Kidney (tissue), 14 donors: Measurements from ENCODE around the gene IL9. TPM values are rescaled to one million over a fixed set of nuclear protein-coding genes. Genes with fewer than 3 reads are reported as not detected.

Experiments
- DNase-seq, 5 donors: peaks; one replicate each; pipeline ENCODE4 v3.0.0-alpha.2; 2013 to 2020
- FAIRE-seq: peaks from 2 replicates; lab custom pipeline; 2012; peaks lifted over from hg19 to GRCh38; lab: Jason Lieb, UNC
- H3K27ac ChIP-seq, 2 donors: one replicate each; pipeline ENCODE4 v1.7.0; 2013; ENCODE audit warnings: low read depth in 2 of 2, low read length in 2 of 2, inconsistent platforms in 1 of 2
- H3K27me3 ChIP-seq: one replicate; pipeline ENCODE4 v1.7.1; 2013; ENCODE audit warnings: low read length, inconsistent platforms; ENCODE audit not compliant: control insufficient read depth, insufficient read depth
- H3K36me3 ChIP-seq, 3 donors: one replicate each; pipeline versions ENCODE4 v1.7.0 to v1.7.1; 2013; ENCODE audit warnings: low read length in 3 of 3, control low read depth in 1 of 3, inconsistent platforms in 1 of 3; ENCODE audit not compliant: insufficient read depth in 3 of 3, control insufficient read depth in 2 of 3
- H3K4me1 ChIP-seq, 3 donors: one replicate each; pipeline versions ENCODE4 v1.7.0 to v1.7.1; 2013; ENCODE audit warnings: low read length in 3 of 3, inconsistent platforms in 1 of 3, low read depth in 1 of 3; ENCODE audit not compliant: control insufficient read depth in 2 of 3, insufficient read depth in 2 of 3
- H3K4me3 ChIP-seq, 3 donors: one replicate each; pipeline versions ENCODE4 v1.7.0 to v1.8.1; 2013; ENCODE audit warnings: low read length in 3 of 3, control low read depth in 1 of 3, inconsistent platforms in 1 of 3
- H3K9ac ChIP-seq, 3 donors: one replicate each; pipeline versions ENCODE4 v1.7.0 to v1.7.1; 2013; ENCODE audit warnings: low read length in 3 of 3, control low read depth in 1 of 3, inconsistent platforms in 1 of 3
- H3K9me3 ChIP-seq, 3 donors: one replicate each; pipeline versions ENCODE4 v1.7.0 to v1.7.1; 2013; ENCODE audit warnings: low read length in 3 of 3, control low read depth in 1 of 3, inconsistent platforms in 1 of 3; ENCODE audit not compliant: control insufficient read depth in 2 of 3, insufficient read depth in 1 of 3
- intact Hi-C: fragments of 100-400 bp; cut with DNase I; formaldehyde crosslinking; loops from one replicate; pipeline ENCODE4 v1.11.1; 2022
- polyA plus RNA-seq: library from polyadenylated mRNA; stranded (reverse); fragments of 350-450 nt; fragmentation: Illumina TruSeq; extraction: RNeasy Lipid Tissue Mini Kit (QIAGEN cat#74804); gene quantifications from one replicate; pipeline ENCODE4 v1.2.3, GENCODE V29; 2014; ENCODE audit warnings: low read depth, low replicate concordance; ENCODE audit not compliant: insufficient read depth
- total RNA-seq: library from RNA; stranded (reverse); fragmentation: NEBNext Ultra II Directional; extraction: Animal tissue kit (Norgen Biotek cat#: 25700); gene quantifications from one replicate; pipeline ENCODE4 v1.2.1, GENCODE V29; 2021
- TF ChIP-seq, protein P1 (sequence below): IDR thresholded peaks from 3 replicates; pipeline ENCODE4 v1.5.1; 2012; ENCODE audit warnings: mild to moderate bottlenecking, moderate library complexity, borderline replicate concordance; ENCODE audit not compliant: insufficient read depth; ENCODE audit errors: extremely low read depth
- donor health status: control.
- donor health status: control.
- donor health status: control.
- donor health status: control.
- donor health status: control.
- donor health status: DM: yes; HTN: yes; CAD: no.
- donor health status: Normal renal cell carcinoma (clear cell type).

Gene IL9
- total and polyA plus RNA-seq, 2 donors from 2014 or later = not detected

DNA sequence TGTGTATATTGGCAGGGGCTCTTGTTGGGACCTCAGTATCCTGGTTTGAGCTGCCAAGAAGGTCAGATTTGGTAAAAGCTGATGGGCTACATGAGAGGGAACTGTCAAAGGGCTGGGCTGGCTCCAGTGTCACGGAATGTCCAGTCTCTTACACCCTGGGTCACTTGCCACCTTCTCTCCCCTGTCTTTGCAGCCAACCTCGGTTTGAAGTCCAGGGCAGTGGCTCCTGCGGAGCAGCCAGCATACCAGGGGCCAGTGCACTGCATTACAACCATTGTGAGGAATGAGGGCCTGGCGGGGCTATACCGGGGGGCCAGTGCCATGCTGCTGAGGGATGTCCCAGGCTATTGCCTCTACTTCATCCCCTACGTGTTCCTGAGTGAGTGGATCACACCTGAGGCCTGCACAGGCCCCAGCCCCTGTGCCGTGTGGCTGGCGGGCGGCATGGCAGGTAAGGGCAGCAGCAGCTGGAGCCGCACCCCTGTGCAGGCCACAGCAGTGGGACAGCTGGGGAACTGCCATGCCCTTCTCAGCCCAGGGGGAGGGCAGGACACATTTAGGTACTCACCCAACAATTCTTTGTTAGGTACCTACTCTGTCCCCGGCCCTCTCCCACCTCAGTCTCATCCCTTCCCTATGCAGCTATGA lies 24.2 kb downstream of the IL9 start:
- no peak overlapping the region for H3K9ac ChIP-seq
- no peak for DNase-seq
- no peak for FAIRE-seq
- H3K4me3 ChIP-seq = no peak overlapping the region
- intact Hi-C loops = no loop called here
- H3K36me3 ChIP-seq = no peaks in the 10 kb centered on the region
- peaks cover 0 to 9% (median 5%) of the 10 kb centered on the region in 3 donors for H3K4me1 ChIP-seq
- TF ChIP-seq, protein P1, sequence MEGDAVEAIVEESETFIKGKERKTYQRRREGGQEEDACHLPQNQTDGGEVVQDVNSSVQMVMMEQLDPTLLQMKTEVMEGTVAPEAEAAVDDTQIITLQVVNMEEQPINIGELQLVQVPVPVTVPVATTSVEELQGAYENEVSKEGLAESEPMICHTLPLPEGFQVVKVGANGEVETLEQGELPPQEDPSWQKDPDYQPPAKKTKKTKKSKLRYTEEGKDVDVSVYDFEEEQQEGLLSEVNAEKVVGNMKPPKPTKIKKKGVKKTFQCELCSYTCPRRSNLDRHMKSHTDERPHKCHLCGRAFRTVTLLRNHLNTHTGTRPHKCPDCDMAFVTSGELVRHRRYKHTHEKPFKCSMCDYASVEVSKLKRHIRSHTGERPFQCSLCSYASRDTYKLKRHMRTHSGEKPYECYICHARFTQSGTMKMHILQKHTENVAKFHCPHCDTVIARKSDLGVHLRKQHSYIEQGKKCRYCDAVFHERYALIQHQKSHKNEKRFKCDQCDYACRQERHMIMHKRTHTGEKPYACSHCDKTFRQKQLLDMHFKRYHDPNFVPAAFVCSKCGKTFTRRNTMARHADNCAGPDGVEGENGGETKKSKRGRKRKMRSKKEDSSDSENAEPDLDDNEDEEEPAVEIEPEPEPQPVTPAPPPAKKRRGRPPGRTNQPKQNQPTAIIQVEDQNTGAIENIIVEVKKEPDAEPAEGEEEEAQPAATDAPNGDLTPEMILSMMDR = no peak
- no peaks in the 10 kb centered on the region for H3K9me3 ChIP-seq
- H3K27me3 ChIP-seq = no peaks in the 10 kb centered on the region
- H3K27ac ChIP-seq = no peak overlapping the region

DNA sequence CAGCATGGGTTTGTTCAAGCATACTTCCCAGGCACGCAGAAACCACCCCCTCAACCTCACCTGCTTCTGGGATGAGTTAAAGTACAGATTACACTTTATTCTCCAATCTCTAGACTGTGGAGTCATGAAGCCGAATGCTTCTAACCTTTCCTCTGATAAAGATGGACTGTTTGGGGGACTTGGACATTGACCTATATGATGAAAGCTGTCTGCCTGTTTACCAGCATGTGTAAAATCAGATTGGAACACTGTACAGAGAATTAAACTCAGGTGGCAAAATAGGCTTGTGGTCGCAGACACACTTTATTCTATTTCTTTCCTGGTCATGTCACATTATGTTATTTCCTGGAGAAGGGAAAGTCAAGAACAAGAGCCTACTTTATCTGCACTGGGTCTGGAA lies 25.7 kb downstream of the IL9 start:
- intact Hi-C loops = no loop called here
- no peaks in the 10 kb centered on the region for H3K9me3 ChIP-seq
- no peak overlapping the region for H3K9ac ChIP-seq
- H3K36me3 ChIP-seq = no peaks in the 10 kb centered on the region
- DNase-seq = no peak
- peaks cover 0 to 7% (median 5%) of the 10 kb centered on the region in 3 donors for H3K4me1 ChIP-seq
- FAIRE-seq = no peak
- no peaks in the 10 kb centered on the region for H3K27me3 ChIP-seq
- H3K4me3 ChIP-seq = no peak overlapping the region
- TF ChIP-seq, protein P1 = no peak
- no peak overlapping the region for H3K27ac ChIP-seq

DNA sequence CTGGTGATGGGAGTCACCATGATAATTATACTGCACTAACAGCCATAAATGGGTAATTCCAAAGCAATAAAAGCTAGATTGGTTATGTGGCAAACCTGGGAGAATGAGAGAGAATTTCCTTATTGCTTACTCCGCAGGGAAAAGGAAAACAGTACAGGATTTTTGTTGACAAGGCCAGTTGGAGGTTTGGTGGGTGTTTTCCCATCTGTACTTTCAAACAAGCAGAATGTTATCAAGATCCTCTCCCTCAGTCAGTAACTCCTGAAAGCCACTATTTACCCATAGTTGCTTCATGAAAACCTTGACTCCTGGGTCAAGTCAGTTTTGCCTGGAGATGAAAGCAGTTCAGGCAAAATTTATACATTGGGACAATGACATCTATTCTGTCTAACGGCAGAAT lies 26.4 kb downstream of the IL9 start:
- DNase-seq = no peak

More for the DNA sequence above, 26.4 kb downstream of the IL9 start:
- Histone ChIP-seq H3K36me3 (no peaks in the 10 kb centered on the region), H3K27ac (no peak overlapping the region), H3K4me1 (peaks cover 0 to 3% (median 1%) of the 10 kb centered on the region in 3 donors), H3K4me3 (no peak overlapping the region), H3K9me3 (no peaks in the 10 kb centered on the region), H3K27me3 (no peaks in the 10 kb centered on the region), H3K9ac (no peak overlapping the region)
- intact Hi-C loops = no loop called here
- no peak for FAIRE-seq
- TF ChIP-seq, protein P1 = no peak
